GM18502 (cell line): ENCODE results near the gene FAM107B.

Experiments
- ATAC-seq: cut with Tn5 transposase; IDR thresholded peaks from one replicate; pipeline ENCODE4 v1.9.1; 2021; ENCODE audit warnings: mild to moderate bottlenecking; ENCODE audit not compliant: unreplicated experiment, poor library complexity

FAM107B gene

DNA sequence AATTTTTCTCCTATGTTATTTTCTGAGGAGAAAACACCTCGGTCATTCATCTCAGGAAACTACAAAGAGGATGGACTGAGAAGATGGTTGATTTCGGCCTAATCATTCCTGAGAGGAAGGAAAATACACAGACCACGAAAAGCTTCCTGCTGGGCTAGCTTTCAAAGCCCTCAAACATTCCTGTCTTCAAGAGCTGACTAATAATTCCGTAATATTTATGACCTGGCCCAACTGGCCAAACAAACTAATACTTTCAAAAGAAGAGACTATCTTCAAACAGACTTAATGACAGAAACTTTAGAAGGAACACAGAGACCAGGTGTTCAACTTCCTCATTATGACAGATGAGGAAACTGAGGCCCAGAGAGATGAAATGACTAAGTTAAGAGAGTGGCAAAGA is 228.9 kb downstream of the FAM107B start:
- no peak for ATAC-seq

DNA sequence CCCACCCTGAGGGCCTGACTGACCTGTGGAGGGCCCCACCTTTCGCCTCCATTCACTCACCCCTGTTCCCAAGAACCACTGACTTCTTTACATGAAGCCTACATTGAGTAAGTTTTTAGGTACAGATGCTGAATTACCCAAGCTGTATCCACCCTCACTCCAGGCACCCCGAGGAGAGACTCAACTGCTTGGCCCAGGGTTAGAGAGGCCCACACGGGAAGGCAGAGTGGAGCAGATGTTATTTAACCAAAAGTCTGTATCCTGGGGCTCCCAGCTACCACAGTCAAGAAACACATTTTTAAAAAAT is 230.8 kb downstream of the FAM107B start:
- no peak for ATAC-seq

DNA sequence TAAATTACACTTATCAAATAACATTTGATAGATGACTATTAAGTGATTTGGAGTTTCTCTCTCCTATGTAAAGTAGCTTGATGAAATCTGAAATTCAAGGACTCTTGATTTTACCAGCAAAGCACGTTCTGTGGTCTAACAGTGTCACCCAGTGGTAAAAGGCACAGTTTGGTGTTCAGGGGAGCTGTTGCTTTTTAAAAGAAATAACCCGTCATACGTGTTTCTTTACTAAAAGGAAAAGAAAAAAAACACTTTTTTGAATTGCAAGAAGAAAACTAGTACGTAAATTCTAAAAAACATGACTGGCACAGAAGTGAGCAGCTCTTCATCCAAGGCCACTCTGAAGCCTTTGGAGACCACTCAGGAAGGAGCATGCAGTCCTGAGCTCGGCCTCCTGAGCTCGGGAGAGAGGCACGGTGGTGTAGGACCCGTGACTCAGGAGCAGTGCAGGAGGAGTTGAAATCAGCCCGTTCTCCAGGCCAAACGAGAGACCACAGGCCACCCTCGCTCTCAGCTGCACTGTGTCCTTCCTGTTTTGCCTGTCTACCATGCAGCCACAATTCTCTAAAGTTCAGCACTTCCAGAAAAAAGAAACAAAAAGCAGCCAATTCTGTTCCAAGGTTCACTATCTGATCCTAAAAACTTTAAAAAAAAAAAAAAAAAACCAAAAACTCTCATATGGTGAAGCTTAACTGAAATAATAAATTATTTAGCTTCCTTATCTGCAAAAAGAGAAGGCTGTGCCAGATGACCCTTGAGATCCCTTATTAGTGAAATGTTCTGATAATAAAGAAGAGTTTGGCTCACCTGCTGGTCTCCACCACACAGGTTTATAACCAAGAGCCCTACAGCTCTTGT is 231.4 kb downstream of the FAM107B start:
- ATAC-seq = no peak

DNA sequence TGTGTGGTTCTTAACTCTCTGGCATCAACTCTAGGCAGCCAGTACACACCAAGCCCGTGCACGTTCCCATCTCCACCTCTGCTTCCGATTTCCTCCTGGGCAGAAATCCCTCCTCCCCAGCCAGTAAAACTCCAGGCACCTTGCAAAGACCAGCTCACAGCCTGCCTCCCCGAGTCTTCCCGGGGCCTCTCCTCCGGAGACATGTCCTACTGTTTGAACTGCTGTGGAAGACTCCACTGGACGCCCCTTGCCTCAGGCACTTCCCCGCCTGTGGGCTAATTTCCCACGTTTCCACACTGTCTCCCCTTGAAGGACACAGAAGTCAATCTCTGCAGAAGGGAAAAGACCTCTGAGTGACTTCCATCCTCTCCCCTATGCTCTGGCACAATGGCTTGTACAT is 233.3 kb downstream of the FAM107B start:
- no peak for ATAC-seq

DNA sequence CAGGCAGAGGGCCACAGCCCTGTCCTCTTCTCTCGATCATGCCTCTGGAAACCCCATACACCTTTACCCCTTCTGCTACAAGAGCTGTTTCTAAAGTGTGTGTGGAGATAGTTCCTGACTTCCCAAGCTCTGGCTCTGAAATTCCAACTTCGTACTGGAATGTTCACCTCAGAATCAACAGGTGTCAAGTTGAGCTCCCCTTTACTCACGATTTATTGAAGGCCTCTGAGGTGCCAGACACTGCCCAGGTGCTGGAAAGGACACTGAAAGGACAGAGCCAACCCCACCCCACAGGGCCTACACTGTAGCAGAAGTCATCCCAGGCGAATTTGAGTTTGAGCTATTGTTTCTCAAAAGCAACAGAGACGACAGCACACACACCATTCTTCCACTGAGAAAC is 234.1 kb downstream of the FAM107B start:
- ATAC-seq = no peak

DNA sequence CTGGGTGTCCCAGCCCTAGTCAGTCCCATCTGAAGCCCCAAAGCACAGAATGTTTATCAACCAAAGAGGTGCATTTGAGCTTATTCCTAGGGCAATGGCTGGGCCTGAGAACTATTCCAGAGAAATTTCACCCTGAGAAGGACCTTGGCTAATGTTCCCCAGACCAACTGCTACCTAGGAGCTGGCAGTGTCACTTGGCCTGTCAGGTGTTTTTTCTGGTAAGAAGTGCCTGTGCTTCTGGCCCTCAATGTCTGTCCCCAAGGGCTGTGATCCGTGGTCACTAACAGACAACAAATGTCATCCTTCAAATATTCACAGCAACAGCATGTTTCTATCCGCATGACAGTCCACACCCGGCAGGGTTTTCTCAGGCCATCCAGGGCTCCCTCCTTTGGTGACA is 234.6 kb downstream of the FAM107B start:
- no peak for ATAC-seq

DNA sequence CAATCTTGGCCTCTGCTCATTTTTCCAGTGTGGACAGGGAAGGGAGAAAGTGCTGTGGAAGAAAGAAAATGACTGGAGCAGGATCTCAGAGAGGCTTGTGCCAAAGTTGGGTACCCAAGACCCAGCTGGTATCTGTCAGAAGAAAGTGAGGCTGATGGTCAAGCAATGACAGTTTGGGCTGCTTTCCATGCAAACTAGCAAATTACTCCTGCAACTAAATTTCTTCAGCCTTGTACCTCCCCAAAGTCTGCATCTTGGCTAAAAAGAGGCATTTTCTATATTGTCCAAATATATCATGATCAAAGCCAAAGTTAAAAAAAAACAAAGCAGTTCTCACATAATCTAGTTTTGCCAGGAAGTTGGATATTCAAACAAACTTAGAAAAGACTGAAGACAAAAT is 235.5 kb downstream of the FAM107B start:
- no peak for ATAC-seq

DNA sequence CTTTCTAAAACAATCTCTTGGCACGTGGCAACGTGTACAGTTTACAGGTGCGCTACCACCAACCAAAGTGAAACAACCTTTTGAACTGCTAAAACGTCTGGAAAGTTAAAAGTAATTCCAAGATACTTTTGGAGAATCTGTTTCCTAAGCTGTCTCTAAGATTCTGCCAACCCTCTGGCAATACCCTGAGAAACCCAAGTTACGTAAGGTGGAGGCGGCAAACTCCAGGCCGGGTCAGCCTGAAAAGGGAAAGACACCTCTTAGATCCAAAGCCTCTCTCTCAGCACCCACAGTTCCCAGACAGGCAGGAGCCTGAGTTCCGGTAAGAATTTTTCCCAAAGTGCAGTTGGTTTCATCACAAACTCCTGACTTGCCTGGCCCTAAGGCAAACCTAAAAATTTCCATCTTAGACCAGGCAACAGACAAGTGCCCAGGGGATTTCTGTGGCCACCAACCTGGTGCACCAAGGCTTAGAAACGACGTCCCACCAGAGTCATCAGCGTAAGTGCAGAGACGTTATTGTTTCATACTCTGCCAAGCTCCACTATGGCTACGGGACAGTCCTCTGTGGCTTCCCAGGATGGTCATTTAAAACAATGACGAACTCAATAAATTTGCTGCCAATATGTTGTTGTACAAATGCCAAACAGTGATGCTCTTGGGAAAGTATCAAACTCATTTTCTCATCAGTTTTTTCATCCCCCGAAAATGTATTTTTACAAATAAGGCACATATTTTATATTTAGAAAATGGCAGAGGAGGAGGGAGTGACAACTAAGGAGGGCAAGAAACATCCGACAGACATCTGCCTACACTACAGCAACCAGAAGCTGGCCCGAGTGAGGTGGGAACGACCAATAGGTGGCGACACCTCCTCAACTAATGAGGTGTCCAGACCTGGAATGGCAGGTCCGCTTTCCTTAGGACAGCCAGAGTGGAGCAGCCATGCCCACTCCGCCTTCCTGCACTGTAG is 238.2 kb downstream of the FAM107B start:
- no peak for ATAC-seq

DNA sequence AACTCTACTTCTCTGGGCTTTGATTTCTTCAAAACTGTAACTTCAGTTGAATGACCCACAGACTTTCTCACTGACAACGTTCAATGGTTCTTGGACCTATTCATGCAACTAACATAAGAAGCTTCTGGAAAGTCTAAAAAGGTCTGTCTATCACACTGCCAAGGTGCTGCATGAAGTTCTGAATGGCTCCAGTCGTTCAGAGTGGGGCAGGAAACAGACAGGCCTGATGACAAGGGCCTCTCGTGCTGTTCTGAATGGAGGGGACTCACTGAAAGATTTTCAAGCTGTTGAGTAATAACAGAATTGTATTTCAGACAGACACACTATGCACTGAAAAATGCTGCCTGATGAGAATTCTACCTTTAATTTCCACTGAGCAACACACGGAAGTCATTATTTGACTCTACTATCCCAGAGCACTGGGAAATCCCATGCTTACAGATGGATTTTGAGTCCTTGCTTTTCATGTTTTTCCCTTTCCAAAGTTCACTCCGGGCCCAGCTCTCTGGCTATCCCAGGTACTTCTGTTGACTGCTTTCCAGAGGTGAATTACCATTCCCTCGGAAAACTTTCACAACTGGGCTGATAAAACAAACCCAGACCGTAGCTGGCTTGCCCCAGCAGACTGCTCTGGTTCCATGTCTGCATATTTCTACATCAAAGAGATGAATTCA is 239.1 kb downstream of the FAM107B start:
- ATAC-seq = no peak

DNA sequence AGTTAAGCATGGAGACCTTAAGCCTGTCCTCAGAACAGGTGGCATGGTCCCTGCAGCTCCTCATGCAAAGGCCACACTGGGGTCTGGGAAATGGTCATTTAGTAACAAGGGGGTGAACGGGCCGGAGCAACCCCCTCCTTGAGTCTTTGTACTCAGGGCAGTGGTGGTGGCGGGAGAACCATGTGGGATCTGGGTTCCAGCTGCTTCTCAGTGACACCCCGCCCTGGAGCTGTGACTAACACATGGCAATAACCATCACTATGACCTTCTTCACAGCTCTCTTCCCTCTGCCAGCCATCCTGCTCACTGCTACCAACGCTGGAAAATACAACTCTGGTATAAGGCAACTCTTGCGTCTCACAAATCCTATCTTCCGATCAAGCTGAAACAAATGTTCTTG is 240.5 kb downstream of the FAM107B start:
- ATAC-seq = no peak

DNA sequence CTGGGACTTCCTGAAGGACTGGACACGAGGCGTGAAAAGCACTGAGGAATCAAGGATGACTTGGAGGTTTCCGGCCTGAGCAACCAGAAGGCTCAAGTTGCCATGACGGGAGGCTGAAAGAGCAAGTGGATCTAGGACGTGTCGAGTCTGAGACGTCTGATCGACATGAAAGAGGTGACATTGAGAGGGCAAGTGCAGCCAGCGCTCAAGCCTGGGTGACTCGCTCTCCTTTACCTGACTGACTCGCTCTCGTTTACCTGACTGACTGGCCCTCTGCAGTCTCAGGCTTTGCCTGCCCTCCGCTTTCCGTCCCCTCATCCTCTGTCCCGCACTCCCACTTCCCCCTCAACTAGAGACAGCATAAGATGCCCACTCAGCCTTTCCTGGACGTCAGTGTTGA is 241.4 kb downstream of the FAM107B start:
- ATAC-seq = no peak

DNA sequence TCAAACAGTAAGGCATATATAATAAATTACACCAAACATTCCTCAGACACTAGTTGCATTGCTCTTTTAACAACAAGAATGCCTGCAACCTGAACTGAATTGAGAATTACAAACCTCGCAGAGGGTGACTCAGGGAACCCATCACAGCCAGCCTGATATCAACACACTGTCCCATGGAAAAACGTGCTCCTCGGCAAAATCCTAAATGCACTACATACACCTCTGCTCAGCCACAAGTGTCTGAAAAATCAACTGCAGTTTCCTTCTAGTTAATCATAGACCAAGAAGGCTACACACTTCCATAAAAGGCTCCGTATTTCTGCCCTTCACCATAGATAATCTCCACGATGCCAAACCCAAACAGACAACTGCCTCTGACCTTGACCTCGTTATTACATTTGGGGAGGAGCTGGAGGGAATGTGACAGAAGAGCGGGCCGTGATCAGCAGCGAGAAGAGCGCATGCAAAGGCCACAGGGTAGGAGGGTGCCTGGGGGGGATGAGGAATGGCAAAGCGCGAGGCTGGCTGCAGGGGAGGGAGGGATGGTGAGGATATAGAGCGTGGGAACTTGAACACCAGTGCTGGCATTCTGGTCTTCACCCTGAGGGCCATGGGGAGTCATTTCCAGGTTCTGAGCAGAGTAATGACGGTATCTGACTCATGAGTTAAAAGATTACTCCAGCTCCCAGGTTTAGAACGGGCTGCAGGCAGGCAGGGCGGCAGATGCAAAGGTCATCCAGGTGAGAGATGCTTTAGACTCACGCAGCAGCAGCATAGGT is 242.0 kb downstream of the FAM107B start:
- no peak for ATAC-seq

DNA sequence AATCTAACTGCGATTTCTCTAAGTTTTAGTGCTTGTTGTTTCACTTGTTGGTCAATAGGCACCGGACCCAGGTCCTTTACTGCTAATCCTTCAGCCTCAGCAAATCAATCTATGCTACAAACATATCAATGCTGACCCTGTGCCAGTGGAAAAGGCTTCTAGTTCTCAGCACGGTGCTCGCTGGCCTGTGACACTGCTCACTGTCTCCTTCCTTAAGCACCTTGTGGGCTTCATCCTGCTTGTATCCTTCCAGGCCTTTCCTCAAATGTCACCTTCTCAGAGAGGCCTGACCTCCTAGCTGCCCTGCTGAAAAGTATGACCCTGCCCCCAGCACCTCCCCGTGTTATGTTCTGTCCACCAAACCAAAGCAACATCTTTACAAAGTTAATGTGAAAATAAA is 242.7 kb downstream of the FAM107B start:
- ATAC-seq = no peak

DNA sequence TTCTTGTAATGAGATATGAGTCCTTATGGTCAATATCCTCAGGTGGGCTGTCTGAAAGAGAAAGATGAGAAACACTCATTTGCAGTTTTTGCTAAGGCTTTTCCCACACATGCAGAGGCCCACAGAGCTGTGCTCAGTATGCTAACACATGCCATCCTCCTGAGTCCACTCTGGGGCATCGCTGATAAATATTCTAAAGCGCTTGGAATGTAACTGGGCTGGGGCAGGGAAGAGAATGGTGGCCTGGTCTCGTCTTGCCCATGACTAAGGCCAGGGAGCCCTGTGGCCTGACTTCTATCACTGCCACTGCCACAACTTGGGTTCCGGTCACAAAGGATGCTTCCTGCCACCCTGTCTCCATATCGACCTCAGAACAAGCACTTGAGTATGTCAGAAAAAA is 244.2 kb downstream of the FAM107B start:
- no peak for ATAC-seq

DNA sequence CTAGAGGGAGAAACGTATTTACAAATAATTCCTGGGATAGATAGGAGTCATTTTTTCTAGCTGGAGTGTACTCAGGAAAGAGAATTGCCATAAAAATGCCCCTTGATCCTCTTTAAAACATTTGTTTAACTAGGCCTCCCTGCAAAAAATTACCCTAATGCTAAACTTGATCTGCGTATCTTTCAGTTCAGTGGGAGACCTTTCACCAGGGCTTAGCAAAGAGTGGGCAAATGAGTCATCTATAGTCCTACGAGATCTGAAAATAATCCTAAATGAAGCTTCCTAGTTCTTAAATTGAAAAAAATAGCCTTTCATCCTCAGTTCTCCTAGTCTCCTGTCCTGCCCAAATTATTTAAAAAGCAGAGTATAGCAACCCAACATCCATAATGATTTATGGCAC is 245.3 kb downstream of the FAM107B start:
- no peak for ATAC-seq

DNA sequence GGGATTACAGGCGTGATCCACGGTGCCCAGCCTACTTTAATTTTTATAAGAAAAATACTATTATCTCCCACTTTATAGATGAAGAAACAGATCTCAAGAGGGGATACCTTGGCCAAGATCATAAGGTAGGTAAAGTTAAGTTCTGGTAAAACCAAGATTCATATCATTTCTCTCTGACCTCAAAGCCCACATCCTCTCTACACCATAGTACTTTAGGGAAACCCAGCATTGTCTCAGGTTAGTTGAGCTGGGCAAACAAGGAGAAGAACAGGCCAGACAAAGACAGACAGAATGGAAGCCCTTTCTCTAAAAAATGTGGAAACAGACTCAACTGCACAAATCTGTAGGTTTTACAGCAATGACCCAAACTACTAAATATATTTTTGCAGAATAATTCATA is 246.2 kb downstream of the FAM107B start:
- no peak for ATAC-seq

DNA sequence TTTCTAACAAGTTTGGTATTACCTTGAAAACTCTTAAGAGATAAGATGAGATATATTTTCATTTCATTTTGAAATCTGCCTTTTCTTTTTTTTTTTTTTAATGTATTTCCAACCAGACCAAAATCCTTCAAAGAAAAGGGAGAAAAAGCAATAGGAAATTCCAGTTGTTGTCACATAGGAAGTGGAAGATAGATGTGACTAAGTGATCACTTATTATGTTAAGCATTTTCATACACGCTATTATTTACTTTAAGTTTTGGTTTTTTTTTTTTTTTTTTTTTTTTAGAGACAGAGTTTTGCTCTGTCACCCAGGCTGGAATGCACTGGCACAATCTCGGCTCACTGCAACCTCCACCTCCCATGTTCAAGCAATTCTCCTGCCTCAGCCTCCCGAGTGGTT is 246.8 kb downstream of the FAM107B start:
- no peak for ATAC-seq

DNA sequence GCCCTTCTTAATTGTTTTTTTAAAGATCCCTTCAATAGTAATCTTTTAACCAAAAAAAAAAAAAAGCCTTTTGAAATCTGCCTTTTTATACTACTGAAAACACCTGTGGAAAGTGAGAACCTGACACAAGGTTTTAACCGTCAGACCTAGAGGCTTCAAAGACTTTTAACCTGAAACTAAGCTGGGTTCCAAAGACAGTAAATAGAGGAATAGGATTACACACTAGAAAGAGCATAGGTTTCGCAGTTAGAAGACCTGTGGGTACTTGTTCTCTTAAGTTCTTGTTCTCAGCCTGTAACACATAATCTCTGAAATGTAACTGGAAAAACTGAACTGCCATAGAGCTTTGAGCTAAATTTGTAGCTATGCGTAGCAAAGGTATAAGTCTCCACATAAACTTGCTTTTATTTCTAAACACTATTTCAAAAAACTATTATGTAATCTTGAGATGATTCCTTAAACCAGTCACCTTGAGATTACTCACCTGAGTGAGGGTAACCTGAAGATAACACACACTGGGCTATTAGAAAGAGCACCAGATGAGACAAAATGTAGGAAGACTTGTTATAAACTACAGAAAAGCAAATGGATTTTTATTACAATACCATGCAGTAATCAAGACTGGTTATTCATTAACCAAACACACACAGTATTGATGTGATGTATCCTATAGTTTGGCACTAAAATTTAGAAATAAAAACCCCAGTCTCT is 247.4 kb downstream of the FAM107B start:
- ATAC-seq = no peak

DNA sequence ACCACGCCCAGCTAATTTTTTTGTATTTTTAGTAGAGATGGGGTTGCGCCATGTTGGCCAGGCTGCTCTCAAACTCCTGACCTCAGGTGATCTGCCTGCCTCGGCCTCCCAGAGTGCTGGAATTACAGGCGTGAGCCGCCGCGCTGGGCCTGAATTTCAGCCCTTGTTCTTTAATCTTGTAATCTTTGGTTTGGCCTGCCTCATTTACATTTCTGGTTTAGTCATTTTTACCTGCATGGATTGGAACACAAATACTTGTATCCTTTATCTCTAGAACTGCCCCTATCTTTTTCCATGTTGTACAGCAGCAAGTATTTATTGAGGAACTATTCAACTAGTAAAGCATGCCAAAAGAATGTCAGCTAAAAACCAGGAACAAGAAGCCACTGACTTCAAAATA is 248.4 kb downstream of the FAM107B start:
- no peak for ATAC-seq
